ENCODE measurements around the gene CIBAR2.

The CIBAR2 gene

GRCh38 chr16:85144026-85144915 is 32.0 kb upstream of the CIBAR2 start:
- no peak for DNase-seq

- no peak for DNase-seq
Measured at GRCh38 chr16:85142771-85143211, 30.5 kb upstream of the CIBAR2 start.

GRCh38 chr16:85142129-85142513 is 29.8 kb upstream of the CIBAR2 start:
- no peak for DNase-seq

- no peak for DNase-seq
Measured at GRCh38 chr16:85141491-85142128, 29.3 kb upstream of the CIBAR2 start.

GRCh38 chr16:85140455-85141012 is 28.3 kb upstream of the CIBAR2 start:
- DNase-seq: no peak

- no peak for DNase-seq
Measured at GRCh38 chr16:85139881-85140339, 27.6 kb upstream of the CIBAR2 start.

- DNase-seq: no peak
Measured at GRCh38 chr16:85138825-85139627, 26.8 kb upstream of the CIBAR2 start.

- no peak for DNase-seq
Measured at GRCh38 chr16:85138073-85138824, 26.0 kb upstream of the CIBAR2 start.

GRCh38 chr16:85137323-85138072 is 25.2 kb upstream of the CIBAR2 start:
- DNase-seq: no peak

- no peak for DNase-seq
Measured at GRCh38 chr16:85136702-85137322, 24.5 kb upstream of the CIBAR2 start.

GRCh38 chr16:85136213-85136701 is 24.0 kb upstream of the CIBAR2 start:
- DNase-seq: no peak

- no peak for DNase-seq
Measured at GRCh38 chr16:85134789-85135142, 22.5 kb upstream of the CIBAR2 start.

- DNase-seq: no peak
Measured at GRCh38 chr16:85134076-85134788, 22.0 kb upstream of the CIBAR2 start.

- DNase-seq: no peak
Measured at GRCh38 chr16:85133290-85133599, 21.0 kb upstream of the CIBAR2 start.

- no peak for DNase-seq
Measured at GRCh38 chr16:85132456-85133289, 20.4 kb upstream of the CIBAR2 start.

- no peak for DNase-seq
Measured at GRCh38 chr16:85130705-85131028, 18.4 kb upstream of the CIBAR2 start.

GRCh38 chr16:85129876-85130704 is 17.8 kb upstream of the CIBAR2 start:
- DNase-seq: no peak

GRCh38 chr16:85128079-85128837 is 16.0 kb upstream of the CIBAR2 start:
- no peak for DNase-seq

All from activated T-cell treated with anti-CD3 and anti-CD28 coated beads, Interleukin-2, amount 50 U/mL, for 1 hour (primary cell).